Type B pancreatic cell (in vitro differentiated cells): ENCODE data around the gene COL4A1. TPM values are rescaled to one million over a fixed set of nuclear protein-coding genes. Genes with fewer than 3 reads are reported as not detected.
A peak's percentile ranks its signal among the peaks of the same experiment; 100 is the strongest.

Experiments used
- DNase-seq: peaks from one replicate; pipeline ENCODE4 v3.0.0; 2021; ENCODE audit warnings: mixed read lengths; ENCODE audit not compliant: unreplicated experiment; ENCODE audit errors: extremely low spot score
- H3K27ac Mint-ChIP-seq: 2 replicates; pipeline ENCODE4 v1.8.0; 2021; ENCODE audit warnings: mild to moderate bottlenecking, mixed read lengths
- H3K27me3 Mint-ChIP-seq: 2 replicates; pipeline ENCODE4 v1.8.0; 2021; ENCODE audit warnings: mixed read lengths
- H3K36me3 Mint-ChIP-seq: 2 replicates; pipeline ENCODE4 v1.8.0; 2021; ENCODE audit warnings: mixed read lengths
- H3K4me1 Mint-ChIP-seq: one replicate; pipeline ENCODE4 v1.8.0; 2021; ENCODE audit warnings: mixed read lengths; ENCODE audit not compliant: unreplicated experiment
- H3K4me3 Mint-ChIP-seq: 2 replicates; pipeline ENCODE4 v1.8.0; 2021; ENCODE audit warnings: mild to moderate bottlenecking, mixed read lengths
- H3K9me3 Mint-ChIP-seq: 2 replicates; pipeline ENCODE4 v1.8.0; 2021; ENCODE audit warnings: mixed read lengths
- long read RNA-seq: library from polyadenylated mRNA; unstranded; transcript quantifications from one replicate; pipeline ENCODE4 v2.0.0, GENCODE V29; 2020
- total RNA-seq: library from RNA; stranded (reverse); gene quantifications from 2 replicates; pipeline ENCODE4 v1.2.1, GENCODE V29; 2021; ENCODE audit warnings: low replicate concordance
- TF ChIP-seq, protein P1 (sequence below): fragments of 200-600 bp; sonication (generic); conservative IDR thresholded peaks from 2 replicates; pipeline ENCODE4 v1.5.0; 2021; ENCODE audit warnings: antibody characterized with exemption, mild to moderate bottlenecking

COL4A1 gene
- total RNA-seq = 20.4 and 83.6 TPM in 2 replicates
- long read RNA-seq, partial matches to known transcripts = 14 of 15 reads
- long read RNA-seq, other reads (novel, unspliced or antisense) = 1 of 15 reads

DNA sequence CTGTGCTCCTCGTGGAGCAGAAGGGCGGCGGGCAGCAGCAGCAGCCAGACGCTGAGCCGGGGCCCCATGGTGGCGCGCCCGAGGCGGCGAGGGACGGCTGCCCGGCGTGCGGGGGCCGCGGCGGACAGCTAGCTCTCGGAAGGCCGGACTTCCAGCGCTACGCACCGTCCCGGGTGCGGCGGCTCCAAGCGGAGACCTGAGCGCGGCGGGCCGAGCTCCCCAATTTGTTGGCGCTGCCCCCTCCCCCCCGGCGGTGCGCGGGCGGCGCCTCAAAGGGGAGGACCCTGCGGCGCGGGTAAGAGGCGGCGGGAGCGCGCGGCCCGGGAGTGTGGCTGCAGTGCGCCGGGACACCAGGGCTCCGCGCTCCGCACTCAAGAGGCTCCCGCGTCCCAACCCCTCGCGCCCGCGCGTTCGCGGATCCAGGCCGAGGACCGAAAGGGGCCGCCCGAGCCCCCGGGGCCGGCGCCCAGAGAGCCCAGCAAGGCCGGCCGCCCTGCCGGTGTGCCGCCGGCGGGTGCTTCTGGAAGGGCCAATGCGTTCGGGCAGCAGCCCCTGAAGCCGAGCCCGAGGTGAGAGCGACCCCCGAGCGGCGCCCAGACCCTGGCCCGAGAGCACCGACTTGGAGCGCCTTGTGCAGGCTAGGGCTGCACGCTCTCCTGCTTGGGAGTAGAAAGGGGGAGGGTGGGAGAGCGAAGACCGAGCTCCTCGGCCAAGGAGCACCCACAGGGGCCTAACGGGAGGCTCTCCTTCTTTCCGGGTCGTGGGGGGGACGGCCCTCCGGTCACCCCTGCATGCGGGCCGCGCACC is at the start of gene COL4A1, which contains the start of gene COL4A2:
Gene COL4A1 (minus strand): TSS at position 198 of the 807 bp plus-strand sequence. CDS start 130 bp downstream, at position 68.
Gene COL4A2 (plus strand): TSS at position 325 of the 807 bp plus-strand sequence. CDS start 620 bp downstream, outside the sequence.
- H3K27me3 Mint-ChIP-seq = peaks cover 43% of the 10 kb centered on the region
- peak within 1 kb of the TSS; percentile 96 for H3K4me3 Mint-ChIP-seq
- peak within 1 kb of the TSS; percentile 86 for H3K27ac Mint-ChIP-seq
- H3K4me1 Mint-ChIP-seq = peaks cover 39% of the 10 kb centered on the region
- H3K9me3 Mint-ChIP-seq = no peaks in the 10 kb centered on the region
- peaks cover 3% of the 10 kb centered on the region for H3K36me3 Mint-ChIP-seq
- peak; percentile 83 for DNase-seq
- TF ChIP-seq, protein P1, sequence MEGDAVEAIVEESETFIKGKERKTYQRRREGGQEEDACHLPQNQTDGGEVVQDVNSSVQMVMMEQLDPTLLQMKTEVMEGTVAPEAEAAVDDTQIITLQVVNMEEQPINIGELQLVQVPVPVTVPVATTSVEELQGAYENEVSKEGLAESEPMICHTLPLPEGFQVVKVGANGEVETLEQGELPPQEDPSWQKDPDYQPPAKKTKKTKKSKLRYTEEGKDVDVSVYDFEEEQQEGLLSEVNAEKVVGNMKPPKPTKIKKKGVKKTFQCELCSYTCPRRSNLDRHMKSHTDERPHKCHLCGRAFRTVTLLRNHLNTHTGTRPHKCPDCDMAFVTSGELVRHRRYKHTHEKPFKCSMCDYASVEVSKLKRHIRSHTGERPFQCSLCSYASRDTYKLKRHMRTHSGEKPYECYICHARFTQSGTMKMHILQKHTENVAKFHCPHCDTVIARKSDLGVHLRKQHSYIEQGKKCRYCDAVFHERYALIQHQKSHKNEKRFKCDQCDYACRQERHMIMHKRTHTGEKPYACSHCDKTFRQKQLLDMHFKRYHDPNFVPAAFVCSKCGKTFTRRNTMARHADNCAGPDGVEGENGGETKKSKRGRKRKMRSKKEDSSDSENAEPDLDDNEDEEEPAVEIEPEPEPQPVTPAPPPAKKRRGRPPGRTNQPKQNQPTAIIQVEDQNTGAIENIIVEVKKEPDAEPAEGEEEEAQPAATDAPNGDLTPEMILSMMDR = no peak

DNA sequence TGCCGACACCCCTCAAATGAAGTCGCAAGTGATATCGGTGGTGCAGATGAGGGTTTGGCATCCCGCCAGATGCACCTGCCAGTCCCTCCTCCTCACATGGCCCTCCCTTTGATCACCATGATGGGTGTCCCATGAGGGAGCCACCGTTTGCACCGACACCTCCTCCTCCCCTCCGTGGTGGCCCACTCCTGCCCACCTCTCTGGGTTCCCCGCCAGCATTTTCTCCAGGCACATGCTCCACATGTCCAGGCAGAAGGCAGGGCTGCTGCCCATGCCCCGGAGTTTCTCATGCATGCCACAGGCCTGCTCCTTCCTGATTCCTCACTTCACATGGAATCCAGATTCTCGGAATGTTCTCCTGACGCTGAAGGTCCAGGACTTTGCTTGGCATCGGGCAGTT is 49.4 kb upstream of the COL4A1 start:
- Mint-ChIP-seq H3K4me1 (peaks cover 9% of the 10 kb centered on the region), H3K36me3 (peaks cover 8% of the 10 kb centered on the region), H3K4me3 (no peak overlapping the region), H3K27me3 (no peaks in the 10 kb centered on the region), H3K9me3 (no peaks in the 10 kb centered on the region), H3K27ac (no peak overlapping the region)
- TF ChIP-seq, protein P1 = no peak
- DNase-seq = no peak

DNA sequence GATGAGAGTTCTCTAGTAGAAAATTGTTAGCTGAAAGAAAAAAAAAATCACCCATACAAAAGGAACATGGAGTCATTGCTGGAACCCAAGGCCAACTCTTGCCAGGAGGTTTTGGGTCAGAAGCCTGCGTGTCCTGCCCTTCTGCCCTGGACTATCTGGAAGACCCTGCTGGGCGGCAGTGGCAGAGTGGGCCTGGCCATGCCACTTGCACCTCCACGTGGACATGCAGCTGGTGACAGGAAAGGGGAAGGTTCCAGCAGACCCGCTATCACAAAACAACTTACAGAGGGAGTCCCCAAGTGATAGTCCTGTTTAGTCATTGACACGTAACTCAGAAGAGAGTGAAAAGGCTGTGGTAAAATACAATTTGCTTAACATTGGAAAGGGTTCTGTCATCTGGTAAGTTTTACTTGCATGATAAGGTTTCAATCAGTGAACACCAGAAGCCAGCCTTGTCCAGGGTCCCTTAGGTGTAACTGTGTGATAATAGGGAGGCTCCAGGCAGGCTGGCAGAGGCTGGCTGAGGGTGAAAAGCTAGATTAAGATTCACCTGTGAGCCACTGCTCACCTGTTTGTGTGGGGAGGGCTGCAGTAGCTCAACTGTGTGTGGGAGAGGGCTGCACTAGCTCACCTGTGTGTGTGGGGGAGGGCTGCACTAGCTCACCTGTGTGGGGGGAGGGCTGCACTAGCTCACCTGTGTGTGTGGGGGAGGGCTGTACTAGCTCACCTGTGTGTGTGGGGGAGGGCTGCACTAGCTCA is 47.9 kb upstream of the COL4A1 start:
- Mint-ChIP-seq H3K4me3 (no peak overlapping the region), H3K27me3 (no peaks in the 10 kb centered on the region), H3K4me1 (peaks cover 9% of the 10 kb centered on the region), H3K36me3 (peaks cover 6% of the 10 kb centered on the region), H3K9me3 (no peaks in the 10 kb centered on the region), H3K27ac (no peak overlapping the region)
- TF ChIP-seq, protein P1 = no peak
- no peak for DNase-seq

DNA sequence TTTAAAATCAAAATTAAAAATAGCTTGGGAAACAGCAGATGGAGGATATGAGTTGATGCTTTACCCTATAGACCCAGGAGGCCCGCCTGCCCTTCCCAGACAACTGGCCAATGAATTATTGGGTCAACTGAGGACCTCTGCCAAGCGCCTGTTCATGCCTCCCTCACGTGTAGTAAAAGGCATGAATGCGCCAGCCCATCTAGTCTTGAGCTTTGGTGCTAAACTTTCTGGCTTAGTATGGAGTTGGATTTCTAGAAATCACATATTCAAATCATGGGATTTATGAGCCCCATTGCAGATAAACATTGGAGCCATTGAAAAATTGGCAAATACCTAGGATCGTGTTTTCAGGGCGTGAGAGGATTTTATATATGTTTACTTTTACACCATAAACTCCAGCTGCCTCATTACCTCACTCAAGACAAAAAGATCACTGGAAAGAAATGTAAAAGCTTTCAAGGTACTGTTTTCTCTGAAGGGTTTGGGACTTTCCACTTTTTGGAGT is 47.2 kb upstream of the COL4A1 start:
- Mint-ChIP-seq H3K4me3 (no peak overlapping the region), H3K27me3 (no peaks in the 10 kb centered on the region), H3K36me3 (peaks cover 4% of the 10 kb centered on the region), H3K27ac (no peak overlapping the region), H3K4me1 (peaks cover 5% of the 10 kb centered on the region), H3K9me3 (no peaks in the 10 kb centered on the region)
- TF ChIP-seq, protein P1 = no peak
- DNase-seq = no peak

DNA sequence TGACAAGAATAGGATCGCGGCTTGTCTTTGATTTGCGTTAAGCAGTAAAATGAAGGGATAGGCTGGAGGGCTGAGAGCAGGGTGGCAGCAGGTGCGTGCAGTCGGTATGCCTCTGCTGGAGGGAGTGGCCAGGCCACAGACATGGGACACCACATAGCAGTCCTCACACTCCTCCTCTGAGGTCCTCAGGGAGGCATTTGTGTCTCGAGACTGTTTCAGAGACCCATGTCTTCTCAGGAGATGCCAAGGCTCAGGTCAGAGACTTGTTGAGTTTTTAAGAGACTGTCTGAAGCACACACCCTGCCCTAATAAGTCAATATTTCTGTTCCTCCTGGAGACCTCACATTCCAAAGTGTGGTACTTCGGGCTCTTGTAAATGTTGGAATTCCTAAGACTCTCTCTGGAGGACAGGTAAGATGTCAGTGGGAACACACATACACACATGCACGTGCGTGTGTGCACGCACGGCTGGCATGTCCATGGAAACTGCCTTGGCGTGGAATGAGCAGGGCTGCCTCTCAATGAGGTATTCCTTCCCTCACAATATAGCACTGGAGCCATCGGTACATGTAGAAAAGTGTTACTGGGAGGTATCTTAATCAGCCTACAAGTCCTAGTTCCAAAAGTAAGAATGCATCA is 46.5 kb upstream of the COL4A1 start:
- Mint-ChIP-seq H3K4me3 (no peak overlapping the region), H3K4me1 (peaks cover 5% of the 10 kb centered on the region), H3K9me3 (no peaks in the 10 kb centered on the region), H3K27ac (no peak overlapping the region), H3K36me3 (peaks cover 4% of the 10 kb centered on the region), H3K27me3 (no peaks in the 10 kb centered on the region)
- TF ChIP-seq, protein P1 = no peak
- DNase-seq = no peak
